ENCODE measurements around the gene PLLP.

DNA sequence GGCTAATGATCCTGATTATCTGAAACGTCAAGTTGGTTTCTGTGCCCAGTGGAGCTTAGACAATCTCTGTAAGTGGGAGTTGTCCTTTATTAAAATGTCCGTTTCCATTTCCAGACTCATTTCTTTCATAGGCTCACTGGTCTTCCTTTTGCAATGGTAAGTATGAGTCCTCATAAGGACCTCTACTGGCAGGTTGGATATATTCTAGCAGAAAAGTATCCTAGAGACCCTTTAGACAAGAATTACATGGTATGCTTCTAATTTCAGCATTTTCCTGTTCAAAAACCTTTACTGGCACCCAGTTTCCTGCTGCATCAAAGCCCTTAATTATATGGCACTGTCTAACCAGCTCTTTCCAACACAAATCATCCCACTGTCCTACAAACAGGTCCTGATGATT lies 67.5 kb downstream of the PLLP start:
- TF ChIP-seq, protein P1, sequence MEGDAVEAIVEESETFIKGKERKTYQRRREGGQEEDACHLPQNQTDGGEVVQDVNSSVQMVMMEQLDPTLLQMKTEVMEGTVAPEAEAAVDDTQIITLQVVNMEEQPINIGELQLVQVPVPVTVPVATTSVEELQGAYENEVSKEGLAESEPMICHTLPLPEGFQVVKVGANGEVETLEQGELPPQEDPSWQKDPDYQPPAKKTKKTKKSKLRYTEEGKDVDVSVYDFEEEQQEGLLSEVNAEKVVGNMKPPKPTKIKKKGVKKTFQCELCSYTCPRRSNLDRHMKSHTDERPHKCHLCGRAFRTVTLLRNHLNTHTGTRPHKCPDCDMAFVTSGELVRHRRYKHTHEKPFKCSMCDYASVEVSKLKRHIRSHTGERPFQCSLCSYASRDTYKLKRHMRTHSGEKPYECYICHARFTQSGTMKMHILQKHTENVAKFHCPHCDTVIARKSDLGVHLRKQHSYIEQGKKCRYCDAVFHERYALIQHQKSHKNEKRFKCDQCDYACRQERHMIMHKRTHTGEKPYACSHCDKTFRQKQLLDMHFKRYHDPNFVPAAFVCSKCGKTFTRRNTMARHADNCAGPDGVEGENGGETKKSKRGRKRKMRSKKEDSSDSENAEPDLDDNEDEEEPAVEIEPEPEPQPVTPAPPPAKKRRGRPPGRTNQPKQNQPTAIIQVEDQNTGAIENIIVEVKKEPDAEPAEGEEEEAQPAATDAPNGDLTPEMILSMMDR (IDR thresholded peaks at IDR 0.05; ENCODE audit: borderline replicate concordance, extremely low read depth, low read length, poor library complexity, severe bottlenecking), result no peak
- TF ChIP-seq EZH2 (IDR thresholded peaks at IDR 0.05; ENCODE audit: borderline replicate concordance, low read depth, low read length, severe bottlenecking), result no peak
